ENCODE results near the gene MPV17.

- no peak for TF ChIP-seq CTCF (IDR thresholded peaks at IDR 0.05)
- TF ChIP-seq POLR2AphosphoS5 (IDR thresholded peaks at IDR 0.05): no peak
Observed at GRCh38 chr2:27336173-27336572, 13.3 kb upstream of the MPV17 start.

Data from breast epithelium (tissue), 3 donors.